ENCODE data around the gene TULP4. TPM values are rescaled to one million over a fixed set of nuclear protein-coding genes. Genes with fewer than 3 reads are reported as not detected.
"Not testable (repeated sequence)": the region's sequence is repeated elsewhere in the genome, so short reads cannot be mapped to it uniquely, and the experiment has no call there.

TULP4 gene
- total RNA-seq, 2 experiments from 2014 or later, result 28.4 to 30.5 TPM

DNA sequence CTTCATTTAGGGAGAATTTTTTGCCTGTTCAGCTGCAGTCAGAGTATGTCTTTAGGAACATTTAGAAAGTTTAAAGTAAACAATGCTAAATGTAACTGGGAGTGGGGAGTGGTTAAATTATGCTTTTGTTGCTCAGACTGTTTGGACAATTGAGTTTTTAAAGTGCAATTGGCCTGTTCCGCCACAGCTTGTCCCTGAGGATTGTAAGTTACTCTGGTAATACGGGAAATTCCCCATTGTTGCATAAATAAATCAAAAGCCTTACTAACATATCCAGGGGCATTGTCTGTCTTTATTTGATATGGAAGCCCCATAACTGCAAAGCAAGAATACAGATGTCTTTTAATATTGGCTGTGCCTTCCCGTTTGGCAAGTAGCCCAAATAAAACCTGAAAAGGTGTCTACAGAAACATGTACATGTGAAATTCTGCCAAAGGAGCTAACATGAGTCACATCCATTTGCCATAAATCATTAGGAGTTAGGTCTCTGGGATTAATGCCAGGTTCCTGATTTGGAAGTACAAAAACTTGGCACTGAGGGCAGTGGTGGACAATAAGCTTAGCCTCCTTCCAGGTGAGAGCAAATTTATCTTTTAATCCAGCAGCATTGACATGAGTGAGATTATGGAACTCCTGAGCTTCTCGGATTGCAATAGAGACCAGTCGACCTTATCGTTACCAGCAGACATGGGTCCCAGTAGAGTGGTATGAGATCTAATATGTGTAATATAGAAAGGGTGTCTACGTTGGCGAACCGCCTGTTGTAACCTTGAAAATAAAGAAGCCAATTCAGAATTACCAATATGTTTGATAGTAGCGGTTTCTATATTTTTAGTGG lies 11.7 kb upstream of the TULP4 start:
- H3K36me3 Mint-ChIP-seq, result peaks cover 28% of the 10 kb centered on the region
- CTCF ChIA-PET, H3K27me3 Mint-ChIP-seq, H3K27ac Mint-ChIP-seq, H3K4me3 Mint-ChIP-seq, H3K4me1 Mint-ChIP-seq, DNase-seq, ATAC-seq: not testable (repeated sequence)
- peaks cover 12% of the 10 kb centered on the region for H3K9me3 Mint-ChIP-seq (ENCODE audit: low read depth)

DNA sequence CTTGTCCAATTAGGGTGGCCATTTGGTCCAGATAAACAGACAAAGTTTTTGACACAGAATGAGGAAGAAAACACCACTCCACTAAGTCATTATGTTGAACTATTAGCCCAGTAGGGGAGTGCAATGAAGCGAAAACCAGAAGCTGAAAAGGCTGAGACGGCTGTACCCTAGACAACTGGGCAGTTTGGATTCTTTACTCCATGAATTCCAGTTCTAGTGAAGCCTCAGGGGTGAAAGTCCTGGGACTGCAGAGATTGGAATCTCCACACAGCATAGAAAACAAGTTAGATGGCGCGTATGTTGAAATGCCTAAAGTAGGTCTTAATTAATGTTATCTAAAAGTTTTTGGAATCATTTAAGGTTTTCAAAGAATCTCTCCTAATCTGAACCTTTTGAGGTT lies 10.7 kb upstream of the TULP4 start:
- DNase-seq; H3K4me3 Mint-ChIP-seq; H3K4me1 Mint-ChIP-seq; H3K27me3 Mint-ChIP-seq; H3K9me3 Mint-ChIP-seq (ENCODE audit: low read depth); CTCF ChIA-PET; ATAC-seq; H3K27ac Mint-ChIP-seq: not testable (repeated sequence)
- H3K36me3 Mint-ChIP-seq, result peaks cover 23% of the 10 kb centered on the region

DNA sequence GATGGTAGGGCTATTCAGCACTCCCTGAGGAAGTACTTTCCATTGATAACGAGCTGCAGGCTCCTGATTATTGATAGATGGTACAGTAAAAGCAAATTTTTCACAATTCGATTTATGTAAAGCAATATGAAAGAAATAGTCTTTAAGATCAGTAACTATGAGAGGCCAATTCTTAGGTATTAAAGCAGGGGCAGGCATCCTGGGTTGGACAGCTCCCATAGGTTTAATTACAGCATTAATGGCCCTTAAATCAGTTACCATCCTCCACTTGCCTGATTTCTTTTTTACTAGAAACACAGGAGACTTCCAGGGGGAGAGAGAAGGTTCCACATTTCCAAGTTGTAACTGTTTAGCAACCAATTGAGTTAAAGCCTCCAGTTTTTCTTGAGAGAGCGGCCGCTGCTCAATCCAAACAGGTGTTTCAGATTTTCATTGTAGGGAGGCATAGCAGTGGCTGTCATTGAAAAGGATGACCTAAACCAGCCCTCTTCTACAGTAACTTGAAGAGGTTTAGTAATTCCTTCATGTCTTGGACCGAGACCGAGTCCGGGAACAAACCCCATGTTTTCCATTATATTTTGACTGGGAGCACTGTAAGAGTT lies 10.0 kb upstream of the TULP4 start:
- H3K36me3 Mint-ChIP-seq, result peaks cover 19% of the 10 kb centered on the region
- CTCF ChIA-PET; DNase-seq; H3K27ac Mint-ChIP-seq; H3K27me3 Mint-ChIP-seq; H3K4me3 Mint-ChIP-seq; H3K4me1 Mint-ChIP-seq; ATAC-seq; H3K9me3 Mint-ChIP-seq (ENCODE audit: low read depth): not testable (repeated sequence)

DNA sequence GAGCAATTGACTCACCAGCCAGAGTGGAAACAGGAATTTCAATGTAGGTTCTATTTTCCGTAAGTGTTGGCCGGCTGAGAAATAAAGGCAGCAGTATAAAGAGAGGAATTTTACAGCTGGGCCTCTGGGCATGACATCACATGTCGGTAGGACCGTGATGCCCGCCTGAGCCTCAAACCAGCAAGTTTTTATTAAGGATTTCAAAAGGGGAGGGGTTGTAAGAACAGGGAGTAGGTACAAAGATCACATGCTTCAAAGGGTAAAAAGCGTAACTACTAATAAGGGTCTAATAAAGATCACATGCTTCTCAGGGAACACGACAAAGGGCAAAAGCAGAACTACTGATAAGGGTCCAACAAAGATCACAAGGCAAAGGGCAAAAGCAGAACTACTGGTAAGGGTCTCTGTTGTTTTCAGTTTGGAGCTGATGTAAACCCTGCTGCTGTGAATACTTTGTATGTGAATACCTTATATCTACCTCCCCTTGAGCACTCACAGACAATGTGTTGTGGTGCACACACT lies 9.0 kb upstream of the TULP4 start:
- Mint-ChIP-seq H3K27ac (no peak overlapping the region), H3K4me3 (no peak overlapping the region), H3K36me3 (peaks cover 13% of the 10 kb centered on the region), H3K4me1 (peaks cover 1% of the 10 kb centered on the region), H3K9me3 (ENCODE audit: low read depth) (peaks cover 3% of the 10 kb centered on the region), H3K27me3 (no peaks in the 10 kb centered on the region)
- no peak for ATAC-seq
- CTCF ChIA-PET, result interaction anchor here (0.6 kb wide), 1 partner anchor 51 kb away, joined by 3 read pairs; no protein-coding TSS in a partner anchor
- no peak for DNase-seq

DNA sequence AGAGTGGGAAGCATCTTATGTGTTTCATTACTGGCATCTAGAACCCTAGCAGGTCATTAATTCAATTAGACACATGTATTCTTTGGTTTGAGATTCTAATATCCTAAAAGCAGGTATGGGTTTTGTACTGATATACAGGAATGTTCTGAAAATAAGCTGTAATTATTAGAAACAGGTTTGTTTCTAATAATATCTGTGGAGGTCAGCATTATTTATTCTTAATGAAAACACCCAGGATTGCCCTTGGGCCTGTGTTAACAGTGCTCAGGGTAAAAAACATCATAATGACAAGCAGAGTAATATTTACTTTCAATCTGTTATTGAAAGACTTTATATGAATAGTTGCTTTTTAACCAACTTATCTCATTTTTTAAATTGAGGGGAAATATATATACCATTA lies 8.0 kb upstream of the TULP4 start:
- Mint-ChIP-seq H3K9me3 (ENCODE audit: low read depth) (no peaks in the 10 kb centered on the region), H3K36me3 (peaks cover 9% of the 10 kb centered on the region), H3K27ac (no peak overlapping the region), H3K4me3 (no peak overlapping the region), H3K4me1 (peaks cover 1% of the 10 kb centered on the region), H3K27me3 (no peaks in the 10 kb centered on the region)
- CTCF ChIA-PET, result interaction anchor here (0.5 kb wide), 1 partner anchor 89 kb away, joined by 3 read pairs; no protein-coding TSS in a partner anchor
- DNase-seq, result no peak
- no peak for ATAC-seq

DNA sequence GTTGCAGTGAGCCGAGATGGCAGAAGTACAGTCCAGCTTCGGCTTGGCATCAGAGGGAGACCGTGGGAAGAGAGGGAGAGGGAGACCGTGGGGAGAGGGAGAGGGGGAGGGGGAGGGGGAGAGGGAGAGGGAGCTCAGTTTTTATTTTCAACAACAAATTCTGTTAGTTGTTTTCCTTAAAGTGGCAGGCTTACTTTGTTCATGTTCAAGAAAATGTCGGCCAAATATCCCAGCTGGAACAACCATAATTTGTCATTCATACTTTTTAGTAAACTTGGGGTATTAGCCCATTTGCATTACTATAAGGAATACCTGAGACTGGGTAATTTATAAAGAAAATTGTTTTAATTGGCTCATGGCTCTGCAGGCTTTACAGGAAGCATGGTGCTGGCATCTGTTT lies 2.5 kb upstream of the TULP4 start:
- Mint-ChIP-seq H3K4me3 (no peak overlapping the region), H3K9me3 (ENCODE audit: low read depth) (no peaks in the 10 kb centered on the region), H3K27me3 (no peaks in the 10 kb centered on the region), H3K4me1 (peaks cover 23% of the 10 kb centered on the region), H3K27ac (no peak overlapping the region), H3K36me3 (peaks cover 24% of the 10 kb centered on the region)
- CTCF ChIA-PET, result no interaction called here
- DNase-seq, result no peak
- no peak for ATAC-seq

DNA sequence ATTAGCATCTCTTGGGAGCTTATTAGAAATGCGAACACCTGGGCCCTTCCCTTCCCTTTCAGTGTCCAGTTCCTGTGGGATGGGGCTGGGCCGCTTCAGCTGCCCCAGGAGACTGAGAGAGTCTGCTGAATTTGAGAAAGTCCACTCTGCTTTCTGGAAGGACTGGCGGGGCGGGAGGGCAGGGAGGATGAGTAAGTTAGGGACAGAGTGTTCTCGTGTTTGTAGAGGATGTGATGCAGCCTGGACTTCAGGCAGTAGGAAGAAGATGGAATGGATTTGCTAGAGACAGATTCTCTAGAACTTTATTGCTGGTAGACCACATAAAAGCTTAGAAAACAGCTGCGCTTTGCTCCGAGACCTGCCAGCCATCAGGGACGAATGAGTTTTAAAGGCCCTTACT lies 1.1 kb upstream of the TULP4 start:
- H3K4me3 Mint-ChIP-seq, result no peak overlapping the region
- no peaks in the 10 kb centered on the region for H3K27me3 Mint-ChIP-seq
- no peak overlapping the region for H3K27ac Mint-ChIP-seq
- peaks cover 21% of the 10 kb centered on the region for H3K4me1 Mint-ChIP-seq
- no peak for DNase-seq
- H3K36me3 Mint-ChIP-seq, result peaks cover 27% of the 10 kb centered on the region
- CTCF ChIA-PET, result no interaction called here
- no peak for ATAC-seq
- H3K9me3 Mint-ChIP-seq (ENCODE audit: low read depth), result no peaks in the 10 kb centered on the region

DNA sequence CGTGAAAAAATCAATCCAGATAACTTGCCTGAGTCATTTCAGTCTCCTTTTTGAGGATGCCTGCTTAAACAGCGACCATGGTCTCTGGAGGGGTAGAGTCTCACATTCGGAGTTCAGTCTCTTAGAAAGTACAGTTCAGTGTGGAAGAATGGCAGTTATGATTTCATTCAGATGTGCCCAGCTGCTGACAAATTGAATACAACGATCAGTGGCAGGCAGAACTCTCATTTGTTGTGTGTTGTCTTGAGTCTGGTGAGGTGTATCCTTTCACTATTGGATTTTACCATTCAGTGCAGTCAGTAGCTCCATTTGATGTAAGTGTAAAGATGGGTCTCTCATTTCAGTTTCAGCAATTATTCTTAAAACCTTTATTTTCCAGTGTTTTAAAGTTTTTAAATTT lies 639 bp upstream of the TULP4 start:
- CTCF ChIA-PET, result no interaction called here
- Mint-ChIP-seq H3K4me1 (peaks cover 21% of the 10 kb centered on the region), H3K27ac (no peak overlapping the region), H3K9me3 (ENCODE audit: low read depth) (no peaks in the 10 kb centered on the region), H3K36me3 (peaks cover 27% of the 10 kb centered on the region), H3K27me3 (no peaks in the 10 kb centered on the region), H3K4me3 (no peak overlapping the region)
- no peak for DNase-seq
- ATAC-seq, result no peak

DNA sequence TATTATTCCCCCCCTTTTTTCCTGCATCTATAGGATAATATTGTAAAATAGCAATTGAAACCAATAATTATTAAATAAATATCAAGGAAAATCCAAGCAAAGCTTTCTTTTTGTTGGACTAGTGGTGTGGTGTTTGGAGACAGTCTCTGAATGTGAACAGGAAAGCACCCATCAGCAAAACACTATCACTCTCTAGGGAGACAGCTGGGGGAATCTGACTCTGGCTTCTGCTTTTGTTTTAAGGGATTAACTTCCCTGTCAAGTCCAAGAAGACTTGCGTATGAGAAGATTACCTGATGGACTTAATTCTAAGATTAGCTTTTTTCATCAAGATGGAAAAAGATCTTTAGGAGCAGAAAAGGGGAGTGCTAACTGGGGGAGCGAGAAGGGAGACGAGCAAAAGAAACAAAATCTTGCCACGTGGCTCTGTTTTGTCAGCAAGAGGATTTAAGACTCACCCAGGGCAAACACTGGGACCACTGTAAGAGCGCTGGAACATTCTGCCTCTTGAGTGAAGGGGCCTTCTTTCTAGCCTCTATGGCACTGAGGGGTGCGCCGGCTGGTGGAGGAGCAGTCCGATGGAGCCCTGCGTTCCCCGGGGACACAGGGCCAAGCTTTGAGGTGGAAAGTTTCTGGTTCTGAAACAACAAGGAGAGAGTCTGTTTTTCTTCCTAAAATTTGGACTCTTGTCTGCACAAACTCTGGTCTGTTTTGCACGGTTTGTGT lies 570 bp downstream of the TULP4 start:
- Mint-ChIP-seq H3K4me3 (no peak overlapping the region), H3K9me3 (ENCODE audit: low read depth) (no peaks in the 10 kb centered on the region), H3K27me3 (no peaks in the 10 kb centered on the region), H3K4me1 (peaks cover 21% of the 10 kb centered on the region), H3K27ac (no peak overlapping the region), H3K36me3 (peaks cover 28% of the 10 kb centered on the region)
- ATAC-seq (no peak), DNase-seq (no peak)
- CTCF ChIA-PET, result interaction anchor here (1.1 kb wide), 2 partner anchors 28 to 92 kb away, joined by 3 read pairs; no protein-coding TSS in a partner anchor

DNA sequence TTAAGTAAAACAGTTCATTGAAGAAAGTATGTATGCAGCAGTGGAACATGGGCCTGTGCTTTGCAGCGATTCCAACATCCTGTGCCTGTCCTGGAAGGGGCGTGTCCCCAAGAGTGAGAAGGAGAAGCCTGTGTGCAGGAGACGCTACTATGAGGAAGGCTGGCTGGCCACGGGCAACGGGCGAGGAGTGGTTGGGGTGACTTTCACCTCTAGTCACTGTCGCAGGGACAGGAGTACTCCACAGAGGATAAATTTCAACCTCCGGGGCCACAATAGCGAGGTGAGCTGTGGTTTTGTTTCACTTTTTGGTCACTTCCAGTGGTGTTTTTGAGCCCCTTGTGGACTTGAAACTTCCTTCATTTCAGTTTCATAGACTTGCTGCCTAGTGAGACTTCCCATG lies 1.7 kb downstream of the TULP4 start:
- DNase-seq, result peak; percentile 60
- peaks cover 22% of the 10 kb centered on the region for H3K4me1 Mint-ChIP-seq
- H3K27ac Mint-ChIP-seq, result no peak overlapping the region
- no peaks in the 10 kb centered on the region for H3K27me3 Mint-ChIP-seq
- H3K9me3 Mint-ChIP-seq (ENCODE audit: low read depth), result no peaks in the 10 kb centered on the region
- CTCF ChIA-PET, result interaction anchor here (0.6 to 1.0 kb wide), 2 partner anchors 10 to 43 kb away, joined by 3 read pairs; no protein-coding TSS in a partner anchor
- peak overlapping the region; percentile 22 for H3K4me3 Mint-ChIP-seq
- peak; percentile 61 for ATAC-seq
- peaks cover 34% of the 10 kb centered on the region for H3K36me3 Mint-ChIP-seq

DNA sequence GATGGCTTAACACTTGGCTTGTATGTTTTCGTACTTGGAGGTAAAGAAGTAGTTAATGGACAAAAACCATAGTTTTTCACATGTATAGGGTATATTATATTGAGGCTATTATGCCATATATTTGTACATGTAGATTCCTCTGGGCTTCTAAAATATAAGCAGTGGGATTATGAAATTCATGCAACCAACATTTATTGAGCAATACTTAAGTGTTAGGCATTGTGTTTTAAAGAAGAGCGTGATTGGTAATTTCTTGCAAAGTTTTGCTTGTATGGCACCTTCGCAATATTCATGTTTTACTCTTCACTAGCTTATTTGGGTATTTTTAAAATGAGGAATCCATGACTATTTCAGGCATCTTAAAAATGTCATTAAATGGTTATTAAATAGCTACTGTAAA lies 2.5 kb downstream of the TULP4 start:
- H3K36me3 Mint-ChIP-seq, result peaks cover 34% of the 10 kb centered on the region
- ATAC-seq (no peak), DNase-seq (no peak)
- CTCF ChIA-PET, result interaction anchor here (1.0 kb wide), 1 partner anchor 9 kb away, joined by 3 read pairs; no protein-coding TSS in a partner anchor
- H3K4me1 Mint-ChIP-seq, result peaks cover 27% of the 10 kb centered on the region
- no peak overlapping the region for H3K27ac Mint-ChIP-seq
- no peak overlapping the region for H3K4me3 Mint-ChIP-seq
- no peaks in the 10 kb centered on the region for H3K9me3 Mint-ChIP-seq (ENCODE audit: low read depth)
- H3K27me3 Mint-ChIP-seq, result no peaks in the 10 kb centered on the region

DNA sequence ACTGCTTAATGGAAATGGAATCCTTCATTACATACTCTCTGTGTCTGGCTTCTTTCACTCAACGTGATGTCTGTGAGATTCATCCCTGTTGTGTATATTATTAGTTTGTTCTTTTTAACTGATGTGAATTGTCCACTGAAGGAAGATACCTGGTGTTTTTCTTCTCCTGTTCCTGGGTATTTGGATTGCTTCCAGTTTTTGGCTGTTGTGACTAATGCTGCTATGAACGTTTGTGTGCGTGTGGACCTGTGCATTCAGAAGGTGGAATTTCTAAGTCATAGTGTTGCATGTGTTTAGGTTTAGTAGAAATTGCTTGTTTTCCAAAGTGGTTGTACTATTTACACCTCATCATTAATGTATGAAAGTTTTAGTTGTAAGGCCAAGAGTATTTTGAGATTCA lies 3.8 kb downstream of the TULP4 start:
- Mint-ChIP-seq H3K27me3 (no peaks in the 10 kb centered on the region), H3K4me3 (no peak overlapping the region), H3K4me1 (peaks cover 30% of the 10 kb centered on the region), H3K36me3 (peaks cover 39% of the 10 kb centered on the region), H3K27ac (no peak overlapping the region), H3K9me3 (ENCODE audit: low read depth) (no peaks in the 10 kb centered on the region)
- CTCF ChIA-PET, result no interaction called here
- ATAC-seq, result no peak
- no peak for DNase-seq

DNA sequence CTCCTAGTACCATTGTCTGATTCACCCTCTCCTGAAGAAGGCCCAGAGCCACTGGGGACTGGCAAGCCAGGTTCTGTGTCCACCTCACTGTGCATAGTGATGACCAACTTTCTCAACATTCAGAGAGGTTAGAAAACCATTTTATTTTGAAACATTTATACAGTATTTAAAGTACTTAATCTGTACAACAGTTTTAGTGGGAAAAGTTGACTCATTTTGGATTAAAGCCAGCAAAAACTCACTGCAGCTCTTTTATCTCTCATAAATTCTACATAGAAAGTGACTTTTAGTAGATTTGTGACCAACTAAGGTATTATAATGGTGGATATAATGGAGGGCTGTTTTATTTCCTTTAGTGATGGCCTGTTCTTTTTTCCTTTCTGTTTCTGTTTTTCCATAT lies 9.7 kb downstream of the TULP4 start:
- ATAC-seq (peak; percentile 28), DNase-seq (no peak)
- Mint-ChIP-seq H3K4me1 (peaks cover 41% of the 10 kb centered on the region), H3K27me3 (no peaks in the 10 kb centered on the region), H3K9me3 (ENCODE audit: low read depth) (no peaks in the 10 kb centered on the region), H3K4me3 (no peak overlapping the region), H3K27ac (peak overlapping the region; percentile 39), H3K36me3 (peaks cover 28% of the 10 kb centered on the region)
- CTCF ChIA-PET, result interaction anchor here (0.6 kb wide), 1 partner anchor 406 kb away, joined by 3 read pairs; no protein-coding TSS in a partner anchor
